Stimulated activated CD4-positive, alpha-beta T cell treated with anti-CD3 and anti-CD28 coated beads, Interleukin-12 subunit alpha, Interleukin-12 subunit beta, amount 100 ng/mL, for 24 hours (primary cell): ENCODE results near the gene INO80B.
"Not testable (repeated sequence)": the region's sequence is repeated elsewhere in the genome, so short reads cannot be mapped to it uniquely, and the experiment has no call there.

Source experiments
- DNase-seq, 2 experiments: peaks; one replicate each; pipeline ENCODE4 v3.0.0-alpha.2; 2020; ENCODE audit warnings: low read depth in 2 of 2

The INO80B gene

GRCh38 chr2:74454654-74455511 is at the start of gene INO80B:
Gene INO80B (plus strand): TSS chr2:74455087. CDS start chr2:74455117, 30 bp downstream.
- DNase-seq, result peak; percentile 95 to 98

- no peak for DNase-seq
Observed at GRCh38 chr2:74406035-74406434, 48.9 kb upstream of the INO80B start.

- no peak for DNase-seq
Observed at GRCh38 chr2:74407682-74408081, 47.2 kb upstream of the INO80B start.

GRCh38 chr2:74413001-74413698 is 41.7 kb upstream of the INO80B start:
- DNase-seq, result no peak

GRCh38 chr2:74414441-74414840 is 40.4 kb upstream of the INO80B start:
- DNase-seq, result no peak

GRCh38 chr2:74414881-74415761 is 39.8 kb upstream of the INO80B start:
- no peak for DNase-seq

- DNase-seq, result no peak
Observed at GRCh38 chr2:74415762-74416395, 39.0 kb upstream of the INO80B start.

GRCh38 chr2:74416778-74417177 is 38.1 kb upstream of the INO80B start:
- no peak for DNase-seq

- no peak for DNase-seq
Observed at GRCh38 chr2:74417197-74417596, 37.7 kb upstream of the INO80B start.

GRCh38 chr2:74417763-74418162 is 37.1 kb upstream of the INO80B start:
- DNase-seq, result no peak

- no peak for DNase-seq
Observed at GRCh38 chr2:74418312-74418711, 36.6 kb upstream of the INO80B start.

- no peak for DNase-seq
Observed at GRCh38 chr2:74419345-74419744, 35.5 kb upstream of the INO80B start.

- DNase-seq, result no peak
Observed at GRCh38 chr2:74420006-74420405, 34.9 kb upstream of the INO80B start.

GRCh38 chr2:74420443-74421103 is 34.3 kb upstream of the INO80B start:
- not testable (repeated sequence) for DNase-seq

GRCh38 chr2:74421221-74421870 is 33.5 kb upstream of the INO80B start, which contains the start of the genes C2orf81 and WDR54:
Gene C2orf81 (minus strand): TSS chr2:74421619. CDS start chr2:74421560, 59 bp downstream.
Gene WDR54 (plus strand): TSS chr2:74421730. CDS start chr2:74422154, 424 bp downstream.
- peak; percentile 85 to 92 for DNase-seq

GRCh38 chr2:74423231-74424095 is 31.4 kb upstream of the INO80B start:
- DNase-seq, result no peak

GRCh38 chr2:74424139-74424992 is 30.5 kb upstream of the INO80B start:
- DNase-seq, result no peak

GRCh38 chr2:74424995-74425406 is 29.9 kb upstream of the INO80B start:
- DNase-seq, result no peak
